ENCODE data around the gene CDIP1. TPM values are rescaled to one million over a fixed set of nuclear protein-coding genes. Genes with fewer than 3 reads are reported as not detected.

The CDIP1 gene
- total and polyA plus RNA-seq, 2 of the 8 experiments (the other 6 are each of a cell fraction or from before 2014, with no cell fraction given) = 56.6 to 76.3 TPM

DNA sequence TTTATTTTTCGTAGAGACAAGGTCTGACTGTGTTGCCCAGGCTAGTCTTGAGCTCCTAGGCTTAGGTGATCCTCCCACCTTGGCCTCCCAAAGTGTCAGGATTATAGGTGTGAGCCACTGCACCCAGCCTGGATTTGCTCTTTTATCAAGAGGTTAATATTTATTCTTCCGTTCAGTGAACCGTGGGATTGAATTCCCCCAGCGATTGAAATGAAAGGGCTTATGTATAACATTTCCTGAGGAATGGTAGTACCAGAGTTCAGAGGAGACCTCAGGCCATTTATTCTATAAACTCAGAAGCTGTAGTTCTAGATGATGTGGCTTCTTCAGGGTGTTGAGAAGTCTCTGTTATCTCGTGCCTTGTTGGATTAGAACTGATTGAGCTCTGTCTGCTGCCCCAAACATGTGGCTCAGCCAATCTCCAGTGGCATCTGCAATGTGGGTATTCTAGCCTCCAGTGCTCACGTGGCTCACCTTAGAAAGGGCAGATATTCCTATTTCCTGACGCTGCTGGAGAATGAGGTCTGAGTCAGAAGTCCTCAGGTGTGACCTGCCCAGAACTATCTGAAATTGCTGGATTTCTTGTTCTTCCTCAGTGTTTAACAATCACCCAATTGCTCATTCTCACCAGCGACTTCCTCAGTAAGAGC lies 39.9 kb downstream of the CDIP1 start (continued):
- TF ChIP-seq SIN3A (conservative IDR thresholded peaks at IDR 0.05 in 1 of 2, IDR thresholded peaks at IDR 0.05 in 1 of 2; ENCODE audit: low read depth in 1 of 2, low read length in 2 of 2) (no peak), EP300 (IDR thresholded peaks at IDR 0.05; ENCODE audit: borderline replicate concordance in 1 of 2, low read depth in 2 of 2, low read length in 2 of 2) (no peak), TBP (IDR thresholded peaks at IDR 0.05; ENCODE audit: low read depth, low read length) (no peak)
- TF ChIP-seq, protein P1, sequence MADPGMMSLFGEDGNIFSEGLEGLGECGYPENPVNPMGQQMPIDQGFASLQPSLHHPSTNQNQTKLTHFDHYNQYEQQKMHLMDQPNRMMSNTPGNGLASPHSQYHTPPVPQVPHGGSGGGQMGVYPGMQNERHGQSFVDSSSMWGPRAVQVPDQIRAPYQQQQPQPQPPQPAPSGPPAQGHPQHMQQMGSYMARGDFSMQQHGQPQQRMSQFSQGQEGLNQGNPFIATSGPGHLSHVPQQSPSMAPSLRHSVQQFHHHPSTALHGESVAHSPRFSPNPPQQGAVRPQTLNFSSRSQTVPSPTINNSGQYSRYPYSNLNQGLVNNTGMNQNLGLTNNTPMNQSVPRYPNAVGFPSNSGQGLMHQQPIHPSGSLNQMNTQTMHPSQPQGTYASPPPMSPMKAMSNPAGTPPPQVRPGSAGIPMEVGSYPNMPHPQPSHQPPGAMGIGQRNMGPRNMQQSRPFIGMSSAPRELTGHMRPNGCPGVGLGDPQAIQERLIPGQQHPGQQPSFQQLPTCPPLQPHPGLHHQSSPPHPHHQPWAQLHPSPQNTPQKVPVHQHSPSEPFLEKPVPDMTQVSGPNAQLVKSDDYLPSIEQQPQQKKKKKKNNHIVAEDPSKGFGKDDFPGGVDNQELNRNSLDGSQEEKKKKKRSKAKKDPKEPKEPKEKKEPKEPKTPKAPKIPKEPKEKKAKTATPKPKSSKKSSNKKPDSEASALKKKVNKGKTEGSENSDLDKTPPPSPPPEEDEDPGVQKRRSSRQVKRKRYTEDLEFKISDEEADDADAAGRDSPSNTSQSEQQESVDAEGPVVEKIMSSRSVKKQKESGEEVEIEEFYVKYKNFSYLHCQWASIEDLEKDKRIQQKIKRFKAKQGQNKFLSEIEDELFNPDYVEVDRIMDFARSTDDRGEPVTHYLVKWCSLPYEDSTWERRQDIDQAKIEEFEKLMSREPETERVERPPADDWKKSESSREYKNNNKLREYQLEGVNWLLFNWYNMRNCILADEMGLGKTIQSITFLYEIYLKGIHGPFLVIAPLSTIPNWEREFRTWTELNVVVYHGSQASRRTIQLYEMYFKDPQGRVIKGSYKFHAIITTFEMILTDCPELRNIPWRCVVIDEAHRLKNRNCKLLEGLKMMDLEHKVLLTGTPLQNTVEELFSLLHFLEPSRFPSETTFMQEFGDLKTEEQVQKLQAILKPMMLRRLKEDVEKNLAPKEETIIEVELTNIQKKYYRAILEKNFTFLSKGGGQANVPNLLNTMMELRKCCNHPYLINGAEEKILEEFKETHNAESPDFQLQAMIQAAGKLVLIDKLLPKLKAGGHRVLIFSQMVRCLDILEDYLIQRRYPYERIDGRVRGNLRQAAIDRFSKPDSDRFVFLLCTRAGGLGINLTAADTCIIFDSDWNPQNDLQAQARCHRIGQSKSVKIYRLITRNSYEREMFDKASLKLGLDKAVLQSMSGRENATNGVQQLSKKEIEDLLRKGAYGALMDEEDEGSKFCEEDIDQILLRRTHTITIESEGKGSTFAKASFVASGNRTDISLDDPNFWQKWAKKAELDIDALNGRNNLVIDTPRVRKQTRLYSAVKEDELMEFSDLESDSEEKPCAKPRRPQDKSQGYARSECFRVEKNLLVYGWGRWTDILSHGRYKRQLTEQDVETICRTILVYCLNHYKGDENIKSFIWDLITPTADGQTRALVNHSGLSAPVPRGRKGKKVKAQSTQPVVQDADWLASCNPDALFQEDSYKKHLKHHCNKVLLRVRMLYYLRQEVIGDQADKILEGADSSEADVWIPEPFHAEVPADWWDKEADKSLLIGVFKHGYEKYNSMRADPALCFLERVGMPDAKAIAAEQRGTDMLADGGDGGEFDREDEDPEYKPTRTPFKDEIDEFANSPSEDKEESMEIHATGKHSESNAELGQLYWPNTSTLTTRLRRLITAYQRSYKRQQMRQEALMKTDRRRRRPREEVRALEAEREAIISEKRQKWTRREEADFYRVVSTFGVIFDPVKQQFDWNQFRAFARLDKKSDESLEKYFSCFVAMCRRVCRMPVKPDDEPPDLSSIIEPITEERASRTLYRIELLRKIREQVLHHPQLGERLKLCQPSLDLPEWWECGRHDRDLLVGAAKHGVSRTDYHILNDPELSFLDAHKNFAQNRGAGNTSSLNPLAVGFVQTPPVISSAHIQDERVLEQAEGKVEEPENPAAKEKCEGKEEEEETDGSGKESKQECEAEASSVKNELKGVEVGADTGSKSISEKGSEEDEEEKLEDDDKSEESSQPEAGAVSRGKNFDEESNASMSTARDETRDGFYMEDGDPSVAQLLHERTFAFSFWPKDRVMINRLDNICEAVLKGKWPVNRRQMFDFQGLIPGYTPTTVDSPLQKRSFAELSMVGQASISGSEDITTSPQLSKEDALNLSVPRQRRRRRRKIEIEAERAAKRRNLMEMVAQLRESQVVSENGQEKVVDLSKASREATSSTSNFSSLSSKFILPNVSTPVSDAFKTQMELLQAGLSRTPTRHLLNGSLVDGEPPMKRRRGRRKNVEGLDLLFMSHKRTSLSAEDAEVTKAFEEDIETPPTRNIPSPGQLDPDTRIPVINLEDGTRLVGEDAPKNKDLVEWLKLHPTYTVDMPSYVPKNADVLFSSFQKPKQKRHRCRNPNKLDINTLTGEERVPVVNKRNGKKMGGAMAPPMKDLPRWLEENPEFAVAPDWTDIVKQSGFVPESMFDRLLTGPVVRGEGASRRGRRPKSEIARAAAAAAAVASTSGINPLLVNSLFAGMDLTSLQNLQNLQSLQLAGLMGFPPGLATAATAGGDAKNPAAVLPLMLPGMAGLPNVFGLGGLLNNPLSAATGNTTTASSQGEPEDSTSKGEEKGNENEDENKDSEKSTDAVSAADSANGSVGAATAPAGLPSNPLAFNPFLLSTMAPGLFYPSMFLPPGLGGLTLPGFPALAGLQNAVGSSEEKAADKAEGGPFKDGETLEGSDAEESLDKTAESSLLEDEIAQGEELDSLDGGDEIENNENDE (IDR thresholded peaks at IDR 0.05; ENCODE audit: insufficient replicate concordance, low read length) = no peak

Measured in H1 (cell line).